Activated T-helper 2 cell treated with anti-CD3 and anti-CD28 coated beads, Interferon-gamma antibody, Interleukin-2, Interleukin-4, amounts not matched to agents 10 μg/mL and 5 μg/mL and 100 μg/mL, durations not matched to agents 14 hours and 24 hours and 36 hours (primary cell): ENCODE measurements around the gene BCO1. TPM values are rescaled to one million over a fixed set of nuclear protein-coding genes. Genes with fewer than 3 reads are reported as not detected.

ENCODE experiments used
- DNase-seq: peaks from one replicate; pipeline ENCODE4 v3.0.0; 2021; ENCODE audit warnings: low spot score
- H3K27ac Mint-ChIP-seq: one replicate; pipeline ENCODE4 v1.8.0; 2021; ENCODE audit warnings: mixed read lengths
- H3K27me3 Mint-ChIP-seq: one replicate; pipeline ENCODE4 v1.8.0; 2021; ENCODE audit warnings: low read depth, mixed read lengths
- H3K36me3 Mint-ChIP-seq: one replicate; pipeline ENCODE4 v1.8.0; 2021; ENCODE audit warnings: low read depth, mixed read lengths
- H3K4me1 Mint-ChIP-seq: one replicate; pipeline ENCODE4 v1.8.0; 2021; ENCODE audit warnings: low read depth, mixed read lengths
- H3K4me3 Mint-ChIP-seq: one replicate; pipeline ENCODE4 v1.8.0; 2021; ENCODE audit warnings: low read depth, mild to moderate bottlenecking, moderate library complexity, mixed read lengths
- H3K9me3 Mint-ChIP-seq: one replicate; pipeline ENCODE4 v1.8.0; 2021; ENCODE audit warnings: mixed read lengths
- intact Hi-C: fragments of 100-400 bp; cut with micrococcal nuclease; formaldehyde crosslinking; loops from one replicate; pipeline ENCODE4 v1.15.1; 2023
- total RNA-seq: library from RNA; stranded (reverse); gene quantifications from 2 replicates; pipeline ENCODE4 v1.2.3, GENCODE V29; 2022

The BCO1 gene
- total RNA-seq, 1 donor from 2014 or later = not detected

GRCh38 chr16:81241706-81242105, 3.2 kb downstream of the BCO1 start:
- intact Hi-C loops = no loop called here
- no peak for DNase-seq
- no peak overlapping the region for H3K27ac Mint-ChIP-seq
- no peaks in the 10 kb centered on the region for H3K36me3 Mint-ChIP-seq
- H3K4me3 Mint-ChIP-seq = no peak overlapping the region
- H3K27me3 Mint-ChIP-seq = peaks cover 5% of the 10 kb centered on the region
- H3K4me1 Mint-ChIP-seq = peaks cover 6% of the 10 kb centered on the region
- no peaks in the 10 kb centered on the region for H3K9me3 Mint-ChIP-seq

- intact Hi-C loops = no loop called here
- no peaks in the 10 kb centered on the region for H3K9me3 Mint-ChIP-seq
- H3K27me3 Mint-ChIP-seq = peaks cover 5% of the 10 kb centered on the region
- peaks cover 6% of the 10 kb centered on the region for H3K4me1 Mint-ChIP-seq
- H3K4me3 Mint-ChIP-seq = no peak overlapping the region
- no peaks in the 10 kb centered on the region for H3K36me3 Mint-ChIP-seq
- DNase-seq = no peak
- no peak overlapping the region for H3K27ac Mint-ChIP-seq
These were observed 4.6 kb downstream of the BCO1 start for GRCh38 chr16:81242977-81243618.

GRCh38 chr16:81243942-81244341, 5.5 kb downstream of the BCO1 start:
- H3K4me3 Mint-ChIP-seq = no peak overlapping the region
- intact Hi-C loops = no loop called here
- no peaks in the 10 kb centered on the region for H3K27me3 Mint-ChIP-seq
- no peak for DNase-seq
- H3K4me1 Mint-ChIP-seq = no peaks in the 10 kb centered on the region
- no peaks in the 10 kb centered on the region for H3K9me3 Mint-ChIP-seq
- no peaks in the 10 kb centered on the region for H3K36me3 Mint-ChIP-seq
- H3K27ac Mint-ChIP-seq = no peak overlapping the region

- Mint-ChIP-seq H3K27ac (no peak overlapping the region), H3K36me3 (no peaks in the 10 kb centered on the region), H3K4me1 (no peaks in the 10 kb centered on the region), H3K27me3 (no peaks in the 10 kb centered on the region), H3K4me3 (no peak overlapping the region), H3K9me3 (no peaks in the 10 kb centered on the region)
- no peak for DNase-seq
- intact Hi-C loops = no loop called here
These were observed 13.4 kb downstream of the BCO1 start for GRCh38 chr16:81251871-81252270.

GRCh38 chr16:81253141-81253540, 14.7 kb downstream of the BCO1 start:
- H3K36me3 Mint-ChIP-seq = no peaks in the 10 kb centered on the region
- intact Hi-C loops = no loop called here
- H3K4me1 Mint-ChIP-seq = no peaks in the 10 kb centered on the region
- no peaks in the 10 kb centered on the region for H3K27me3 Mint-ChIP-seq
- H3K27ac Mint-ChIP-seq = no peak overlapping the region
- DNase-seq = no peak
- H3K4me3 Mint-ChIP-seq = no peak overlapping the region
- H3K9me3 Mint-ChIP-seq = no peaks in the 10 kb centered on the region

GRCh38 chr16:81254922-81255526, 16.5 kb downstream of the BCO1 start:
- Mint-ChIP-seq H3K4me3 (no peak overlapping the region), H3K27me3 (peaks cover under 1% of the 10 kb centered on the region), H3K9me3 (no peaks in the 10 kb centered on the region), H3K4me1 (no peaks in the 10 kb centered on the region), H3K36me3 (no peaks in the 10 kb centered on the region), H3K27ac (no peak overlapping the region)
- intact Hi-C loops = no loop called here
- DNase-seq = no peak

- intact Hi-C loops = loop anchor here (5.0 to 10.0 kb wide), 3 partner anchors 55 to 477 kb away; no protein-coding TSS in a partner anchor
- H3K9me3 Mint-ChIP-seq = no peaks in the 10 kb centered on the region
- no peak overlapping the region for H3K27ac Mint-ChIP-seq
These were observed 21.4 kb downstream of the BCO1 start for GRCh38 chr16:81259916-81260315.

GRCh38 chr16:81261049-81261648, 22.7 kb downstream of the BCO1 start:
- peaks cover 2% of the 10 kb centered on the region for H3K4me1 Mint-ChIP-seq
- H3K4me3 Mint-ChIP-seq = no peak overlapping the region
- intact Hi-C loops = loop anchor here (5.0 to 10.0 kb wide), 3 partner anchors 56 to 476 kb away; no protein-coding TSS in a partner anchor

More at GRCh38 chr16:81259916-81260315, 21.4 kb downstream of the BCO1 start:
- no peak for DNase-seq
- Mint-ChIP-seq H3K4me1 (peaks cover 2% of the 10 kb centered on the region), H3K4me3 (no peak overlapping the region), H3K27me3 (peaks cover 3% of the 10 kb centered on the region), H3K36me3 (no peaks in the 10 kb centered on the region)

GRCh38 chr16:81263470-81264220, 25.2 kb downstream of the BCO1 start:
- no peak overlapping the region for H3K4me3 Mint-ChIP-seq
- intact Hi-C loops = loop anchor here (5.0 to 10.0 kb wide), 3 partner anchors 59 to 474 kb away; no protein-coding TSS in a partner anchor
- peaks cover 5% of the 10 kb centered on the region for H3K4me1 Mint-ChIP-seq
- H3K9me3 Mint-ChIP-seq = no peaks in the 10 kb centered on the region
- DNase-seq = no peak
- no peak overlapping the region for H3K27ac Mint-ChIP-seq
- peaks cover 3% of the 10 kb centered on the region for H3K27me3 Mint-ChIP-seq
- no peaks in the 10 kb centered on the region for H3K36me3 Mint-ChIP-seq

More at GRCh38 chr16:81261049-81261648, 22.7 kb downstream of the BCO1 start:
- H3K27ac Mint-ChIP-seq = no peak overlapping the region
- peaks cover 3% of the 10 kb centered on the region for H3K27me3 Mint-ChIP-seq
- no peak for DNase-seq
- H3K36me3 Mint-ChIP-seq = no peaks in the 10 kb centered on the region
- H3K9me3 Mint-ChIP-seq = no peaks in the 10 kb centered on the region

GRCh38 chr16:81264386-81264785, 25.9 kb downstream of the BCO1 start:
- Mint-ChIP-seq H3K36me3 (no peaks in the 10 kb centered on the region), H3K4me1 (peaks cover 5% of the 10 kb centered on the region), H3K9me3 (no peaks in the 10 kb centered on the region), H3K27me3 (peaks cover 3% of the 10 kb centered on the region), H3K4me3 (no peak overlapping the region), H3K27ac (no peak overlapping the region)
- intact Hi-C loops = loop anchor here (5.0 to 10.0 kb wide), 3 partner anchors 60 to 473 kb away; no protein-coding TSS in a partner anchor
- no peak for DNase-seq

GRCh38 chr16:81265052-81265451, 26.6 kb downstream of the BCO1 start:
- intact Hi-C loops = loop anchor here (10.0 kb wide), 2 partner anchors 60 to 90 kb away; no protein-coding TSS in a partner anchor
- H3K9me3 Mint-ChIP-seq = no peaks in the 10 kb centered on the region
- peaks cover 5% of the 10 kb centered on the region for H3K4me1 Mint-ChIP-seq
- no peak overlapping the region for H3K27ac Mint-ChIP-seq
- H3K36me3 Mint-ChIP-seq = no peaks in the 10 kb centered on the region
- no peak for DNase-seq
- no peak overlapping the region for H3K4me3 Mint-ChIP-seq
- peaks cover 2% of the 10 kb centered on the region for H3K27me3 Mint-ChIP-seq

GRCh38 chr16:81265658-81266451, 27.4 kb downstream of the BCO1 start:
- Mint-ChIP-seq H3K36me3 (no peaks in the 10 kb centered on the region), H3K27ac (no peak overlapping the region), H3K4me1 (peaks cover 5% of the 10 kb centered on the region), H3K9me3 (no peaks in the 10 kb centered on the region), H3K27me3 (no peaks in the 10 kb centered on the region), H3K4me3 (no peak overlapping the region)
- DNase-seq = no peak
- intact Hi-C loops = loop anchor here (2.0 to 10.0 kb wide), 3 partner anchors 49 to 89 kb away; partner anchors contain the start of gene GAN
